Esophagus (tissue), 2 donors: ENCODE data around the gene CIAPIN1. TPM values are rescaled to one million over a fixed set of nuclear protein-coding genes. Genes with fewer than 3 reads are reported as not detected.

Experiments used
- H3K27ac ChIP-seq, 2 donors: one replicate each; pipeline ENCODE4 v1.5.1; 2013; ENCODE audit warnings: low read depth in 2 of 2, mild to moderate bottlenecking in 2 of 2, inconsistent platforms in 1 of 2, low read length in 1 of 2, moderate library complexity in 1 of 2
- H3K27me3 ChIP-seq, 2 donors: one replicate each; pipeline ENCODE4 v1.6.1; 2013; ENCODE audit warnings: low read length in 2 of 2, control low read depth in 1 of 2, mild to moderate bottlenecking in 1 of 2; ENCODE audit not compliant: insufficient read depth in 2 of 2, control insufficient read depth in 1 of 2
- H3K36me3 ChIP-seq, 2 donors: one replicate each; pipeline ENCODE4 v1.6.1; 2013; ENCODE audit warnings: low read length in 1 of 2; ENCODE audit not compliant: control insufficient read depth in 2 of 2, insufficient read depth in 2 of 2
- H3K4me1 ChIP-seq, 2 donors: one replicate each; pipeline ENCODE4 v1.6.1; 2013; ENCODE audit warnings: low read length in 1 of 2; ENCODE audit not compliant: control insufficient read depth in 2 of 2, insufficient read depth in 2 of 2
- H3K4me3 ChIP-seq, 2 donors: one replicate each; pipeline ENCODE4 v1.5.1; 2013; ENCODE audit warnings: low read length in 2 of 2, mild to moderate bottlenecking in 2 of 2, low read depth in 1 of 2, moderate library complexity in 1 of 2
- H3K9me3 ChIP-seq, 2 donors: one replicate each; pipeline ENCODE4 v1.6.1; 2013; ENCODE audit warnings: mild to moderate bottlenecking in 2 of 2, low read depth in 1 of 2, low read length in 1 of 2, moderate library complexity in 1 of 2; ENCODE audit not compliant: control insufficient read depth in 2 of 2, insufficient read depth in 1 of 2
- WGBS, 2 donors: extraction: QIAGEN DNeasy Blood & Tissue Kit; methylation state at CpG; one replicate each; pipeline ENCODE4 v1.1.7; 2013; 5-methylcytosine and 5-hydroxymethylcytosine counted together
- polyA plus RNA-seq, 2 donors: library from polyadenylated mRNA; stranded (reverse); fragments of 200-250 nt; gene quantifications; one replicate each; pipeline ENCODE4 v1.2.3, GENCODE V29; 2013
- donor health status: healthy with polysubstance abuse.
- donor health status: Bipolar disorder and iron deficiency.

Gene CIAPIN1
- polyA plus RNA-seq, 2 donors: 11.7 to 31.6 TPM

DNA sequence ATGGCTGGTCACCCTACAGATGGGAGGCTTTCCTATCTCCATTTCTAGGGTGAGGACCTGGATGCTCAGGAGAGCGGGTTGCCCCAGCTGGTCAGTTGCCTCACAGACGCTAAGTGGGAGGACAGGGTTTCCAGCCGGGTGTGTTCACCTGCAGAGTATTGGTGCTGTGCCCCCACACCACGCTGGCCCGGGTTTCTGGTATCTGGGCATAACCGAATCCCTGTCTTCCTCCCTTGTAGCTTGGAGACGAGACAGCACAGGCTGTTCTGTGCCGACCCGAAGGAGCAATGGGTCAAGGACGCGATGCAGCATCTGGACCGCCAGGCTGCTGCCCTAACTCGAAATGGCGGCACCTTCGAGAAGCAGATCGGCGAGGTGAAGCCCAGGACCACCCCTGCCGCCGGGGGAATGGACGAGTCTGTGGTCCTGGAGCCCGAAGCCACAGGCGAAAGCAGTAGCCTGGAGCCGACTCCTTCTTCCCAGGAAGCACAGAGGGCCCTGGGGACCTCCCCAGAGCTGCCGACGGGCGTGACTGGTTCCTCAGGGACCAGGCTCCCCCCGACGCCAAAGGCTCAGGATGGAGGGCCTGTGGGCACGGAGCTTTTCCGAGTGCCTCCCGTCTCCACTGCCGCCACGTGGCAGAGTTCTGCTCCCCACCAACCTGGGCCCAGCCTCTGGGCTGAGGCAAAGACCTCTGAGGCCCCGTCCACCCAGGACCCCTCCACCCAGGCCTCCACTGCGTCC is 65.2 kb downstream of the CIAPIN1 start:
- Histone ChIP-seq H3K27ac (peak overlapping the region in 1 of 2 donors; percentile 15), H3K36me3 (peaks cover 0 to 8% of the 10 kb centered on the region in 2 donors), H3K4me1 (peaks cover 4 to 19% of the 10 kb centered on the region in 2 donors), H3K4me3 (no peak overlapping the region), H3K9me3 (no peaks in the 10 kb centered on the region), H3K27me3 (no peaks in the 10 kb centered on the region)
- 90 to 91% methylated on average over 35 of the region's 35 CpGs for WGBS, 2 donors

DNA sequence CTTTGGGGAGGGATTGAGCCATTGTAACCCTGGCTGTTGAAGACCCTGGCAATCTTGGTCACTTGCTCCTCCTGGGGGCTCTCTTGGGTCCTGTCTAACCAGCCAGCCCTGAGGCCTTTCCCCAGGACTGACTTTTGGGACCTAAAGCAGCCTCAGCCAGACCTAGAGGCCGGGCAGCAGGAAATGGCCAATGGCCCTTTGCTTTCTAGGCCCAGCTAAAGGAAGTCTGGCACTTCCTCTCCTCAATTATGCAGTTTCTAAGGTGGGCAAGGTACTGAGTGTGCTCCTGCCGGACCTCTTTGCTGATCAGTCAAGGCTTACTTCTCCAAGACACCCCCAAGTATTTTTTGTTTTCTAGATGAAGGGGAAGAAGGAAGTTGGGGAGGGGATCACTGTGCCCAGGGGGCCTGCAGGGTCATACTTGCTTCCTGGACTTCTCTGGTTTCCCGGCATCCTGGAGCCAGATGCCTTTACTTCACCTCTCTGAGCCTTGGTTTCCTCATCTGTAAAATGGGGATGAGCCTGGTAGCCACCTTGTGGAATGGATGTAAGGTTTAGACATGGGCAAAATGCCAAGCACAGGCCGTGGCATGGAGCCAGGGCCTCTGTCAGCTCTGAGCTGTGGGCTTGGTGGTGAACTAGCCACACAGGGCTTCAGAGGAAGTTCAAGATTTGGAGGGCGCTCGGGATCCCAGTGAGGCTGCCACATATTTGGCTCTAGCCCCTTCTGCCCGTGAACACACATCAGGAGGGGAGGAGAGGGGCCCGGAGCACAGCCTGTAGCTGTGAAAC is 66.3 kb downstream of the CIAPIN1 start:
- Histone ChIP-seq H3K27me3 (no peaks in the 10 kb centered on the region), H3K4me3 (no peak overlapping the region), H3K9me3 (no peaks in the 10 kb centered on the region), H3K36me3 (peaks cover 0 to 8% of the 10 kb centered on the region in 2 donors), H3K27ac (peak overlapping the region in 1 of 2 donors; percentile 21), H3K4me1 (peaks cover 4 to 17% of the 10 kb centered on the region in 2 donors)
- 51 to 52% methylated on average over 8 of the region's 8 CpGs for WGBS, 2 donors

DNA sequence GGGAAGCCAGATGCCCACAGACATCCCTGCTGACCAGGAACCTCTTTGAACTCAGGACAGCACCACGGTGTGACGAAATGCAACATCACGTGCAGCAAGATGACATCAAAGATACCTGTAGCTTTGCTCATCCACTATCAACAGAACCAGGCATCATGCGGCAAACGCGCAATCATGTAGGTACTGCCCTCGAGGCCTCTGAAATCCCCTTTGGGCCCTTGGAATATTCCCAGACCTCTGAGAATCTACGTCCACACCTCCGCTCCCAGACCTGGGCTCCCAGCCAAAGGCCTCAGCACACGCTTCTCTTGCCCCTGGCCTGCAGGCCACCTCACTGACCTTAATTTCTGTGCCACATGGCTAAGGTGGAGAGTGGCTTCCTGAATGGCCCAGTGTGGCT is 67.6 kb downstream of the CIAPIN1 start:
- peaks cover 4 to 17% of the 10 kb centered on the region in 2 donors for H3K4me1 ChIP-seq
- H3K27ac ChIP-seq: peak overlapping the region in 1 of 2 donors; percentile 34
- WGBS, 2 donors: 68 to 69% methylated on average over 10 of the region's 10 CpGs
- H3K4me3 ChIP-seq: no peak overlapping the region
- H3K27me3 ChIP-seq: no peaks in the 10 kb centered on the region
- H3K9me3 ChIP-seq: no peaks in the 10 kb centered on the region
- H3K36me3 ChIP-seq: peaks cover 0 to 8% of the 10 kb centered on the region in 2 donors

Other genes starting within 250 kb of the CIAPIN1 start
- 10 to 100 TPM; 20.8 to 30.1 TPM for gene ARL2BP, start 202.1 kb downstream of the CIAPIN1 start, polyA plus RNA-seq
- 10 to 100 TPM; 18.1 to 28.0 TPM for gene PLLP, start 162.7 kb downstream of the CIAPIN1 start, polyA plus RNA-seq
- under 1 TPM; 0.31 to 0.78 TPM for gene CCL22, start 88.6 kb downstream of the CIAPIN1 start, polyA plus RNA-seq
- gene CX3CL1, start 74.9 kb downstream of the CIAPIN1 start, polyA plus RNA-seq: 1 to 10 TPM; 5.0 to 5.9 TPM
- 1 to 10 TPM; 1.1 to 7.6 TPM for gene CCL17, start 42.6 kb downstream of the CIAPIN1 start, polyA plus RNA-seq
- gene COQ9, start 94 bp upstream of the CIAPIN1 start, polyA plus RNA-seq: 10 to 100 TPM; 56.1 to 70.3 TPM
- 10 to 100 TPM; 18.5 to 34.0 TPM for gene POLR2C, start 15.3 kb upstream of the CIAPIN1 start, polyA plus RNA-seq
- gene DOK4, start 39.1 kb upstream of the CIAPIN1 start, polyA plus RNA-seq: 10 to 100 TPM; 27.6 to 33.7 TPM
- 1 to 10 TPM; 2.6 TPM for gene CCDC102A, start 89.2 kb upstream of the CIAPIN1 start, polyA plus RNA-seq
- under 1 TPM; 0.49 to 0.85 TPM for gene ADGRG5, start 95.3 kb upstream of the CIAPIN1 start, polyA plus RNA-seq
- gene ADGRG1, start 181.2 kb upstream of the CIAPIN1 start, polyA plus RNA-seq: 10 to 100 TPM; 30.9 to 31.1 TPM
- gene ADGRG3, start 220.9 kb upstream of the CIAPIN1 start, polyA plus RNA-seq: under 1 TPM; 0.31 to 0.72 TPM
- not detected for gene DRC7, start 247.4 kb upstream of the CIAPIN1 start, polyA plus RNA-seq